GM12891 (cell line): ENCODE measurements around the gene EYA3.

Experiments
- POLR2A ChIP-seq: IDR thresholded peaks from 2 replicates; pipeline ENCODE4 v1.6.1; 2011; ENCODE audit warnings: low read depth, low read length, control low read depth
- POLR2AphosphoS5 ChIP-seq: IDR thresholded peaks from 2 replicates; pipeline ENCODE4 v1.6.1; 2011; ENCODE audit warnings: low read depth, low read length, control low read depth

- TF ChIP-seq POLR2AphosphoS5 (no peak), POLR2A (no peak)
Observed at GRCh38 chr1:27960762-27961645, 127.4 kb downstream of the EYA3 start.
